ENCODE measurements around the gene ACTN1. TPM values are rescaled to one million over a fixed set of nuclear protein-coding genes. Genes with fewer than 3 reads are reported as not detected.

ACTN1 gene
- total RNA-seq, 1 experiment from 2014 or later = 212 TPM

GRCh38 chr14:68977718-68978171 lies 1.4 kb downstream of the ACTN1 start:
- in situ Hi-C loops (cut with HindIII; ENCODE audit: low pct_unique_long_range_greater_than_20kb, low sequenced_read_pairs) = no loop called here
- H3K36me3 ChIP-seq (ENCODE audit: control insufficient read depth, insufficient read depth, low read length) = peaks cover 8% of the 10 kb centered on the region
- ATAC-seq = peak; percentile 14
- H3K9me3 ChIP-seq (ENCODE audit: control insufficient read depth, insufficient read depth, low read depth, low read length) = no peaks in the 10 kb centered on the region
- no TSS peak for BruUV-seq (replicated peaks)
- H3K27ac ChIP-seq (ENCODE audit: low read length) = peak overlapping the region; percentile 90
- peaks cover 24% of the 10 kb centered on the region for H3K4me1 ChIP-seq (ENCODE audit: control insufficient read depth, insufficient read depth, low read length)
- H3K4me3 ChIP-seq (ENCODE audit: low read depth in 2 of 2, low read length in 2 of 2) = peak overlapping the region; percentile 82
- DNase-seq (ENCODE audit: low read depth, low spot score) = no peak
- intact Hi-C loops (cut with micrococcal nuclease; ENCODE audit: unreplicated experiment) = no loop called here
- no peaks in the 10 kb centered on the region for H3K27me3 ChIP-seq (ENCODE audit: control insufficient read depth, insufficient read depth, low read length)
- CTCF ChIA-PET = interaction anchor here (0.9 kb wide), 1 partner anchor 66 kb away, joined by 4 read pairs; no protein-coding TSS in a partner anchor
- POLR2A ChIA-PET = interaction anchor here (0.7 kb wide), 1 partner anchor 215 kb away, joined by 5 read pairs; no protein-coding TSS in a partner anchor
- TF ChIP-seq SIN3A (IDR thresholded peaks at IDR 0.05; ENCODE audit: borderline replicate concordance, insufficient read depth, low read depth, low read length) = no peak
- no peak for TF ChIP-seq TCF7L2 (IDR thresholded peaks at IDR 0.05; ENCODE audit: low read depth, low read length)
- TF ChIP-seq POLR2AphosphoS5 (IDR thresholded peaks at IDR 0.05; ENCODE audit: low read depth, low read length) = 0 out of 2 replicates have a peak, but pooled peaks have one; percentile 9
- no peak for TF ChIP-seq CTCF (IDR thresholded peaks at IDR 0.05)

GRCh38 chr14:68977180-68977717 lies 1.9 kb downstream of the ACTN1 start:
- Histone ChIP-seq H3K27me3 (ENCODE audit: control insufficient read depth, insufficient read depth, low read length) (no peaks in the 10 kb centered on the region), H3K4me1 (ENCODE audit: control insufficient read depth, insufficient read depth, low read length) (peaks cover 24% of the 10 kb centered on the region), H3K27ac (ENCODE audit: low read length) (peak overlapping the region; percentile 90), H3K9me3 (ENCODE audit: control insufficient read depth, insufficient read depth, low read depth, low read length) (no peaks in the 10 kb centered on the region), H3K36me3 (ENCODE audit: control insufficient read depth, insufficient read depth, low read length) (peaks cover 11% of the 10 kb centered on the region), H3K4me3 (ENCODE audit: low read depth in 2 of 2, low read length in 2 of 2) (peak overlapping the region; percentile 82)
- TF ChIP-seq POLR2AphosphoS5 (IDR thresholded peaks at IDR 0.05; ENCODE audit: low read depth, low read length) (no peak), REST (IDR thresholded peaks at IDR 0.05; ENCODE audit: insufficient read depth in 1 of 2, low read depth in 2 of 2, low read length in 1 of 2) (no peak), SIN3A (IDR thresholded peaks at IDR 0.05; ENCODE audit: borderline replicate concordance, insufficient read depth, low read depth, low read length) (no peak), TCF7L2 (IDR thresholded peaks at IDR 0.05; ENCODE audit: low read depth, low read length) (no peak), CTCF (IDR thresholded peaks at IDR 0.05) (no peak)
- ATAC-seq = no peak
- DNase-seq (ENCODE audit: low read depth, low spot score) = no peak
- CTCF ChIA-PET = interaction anchor here (0.9 kb wide), 1 partner anchor 66 kb away, joined by 4 read pairs; no protein-coding TSS in a partner anchor
- BruUV-seq (replicated peaks) = no TSS peak
- intact Hi-C loops (cut with micrococcal nuclease; ENCODE audit: unreplicated experiment) = no loop called here
- POLR2A ChIA-PET = interaction anchor here (0.7 kb wide), 1 partner anchor 214 kb away, joined by 5 read pairs; no protein-coding TSS in a partner anchor
- in situ Hi-C loops (cut with HindIII; ENCODE audit: low pct_unique_long_range_greater_than_20kb, low sequenced_read_pairs) = no loop called here
